ENCODE results near the gene EPX.
A peak's percentile ranks its signal among the peaks of the same experiment; 100 is the strongest.

EPX gene

GRCh38 chr17:58231641-58232040, 39.1 kb downstream of the EPX start:
- no peak for DNase-seq

GRCh38 chr17:58232707-58233156, 40.2 kb downstream of the EPX start:
- no peak for DNase-seq

DNA sequence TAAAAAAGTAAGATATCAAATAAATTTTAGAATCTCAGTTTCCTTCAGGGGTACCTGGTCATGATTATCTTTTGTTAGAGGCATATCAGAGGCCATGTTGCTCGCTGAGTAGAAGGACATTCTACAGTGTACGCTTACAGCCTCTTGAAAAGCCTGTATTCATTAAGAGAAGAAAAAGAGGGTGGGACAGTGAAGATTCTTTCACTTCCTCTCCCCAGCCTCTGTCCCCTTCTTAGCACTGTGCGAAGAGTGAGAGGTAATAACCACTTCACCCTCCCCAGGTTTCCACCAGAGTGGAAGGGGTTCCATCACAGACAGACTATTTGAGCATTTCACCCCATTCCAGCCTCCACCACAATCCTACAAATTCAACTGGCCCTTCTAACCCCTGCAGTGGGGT, 41.0 kb downstream of the EPX start:
- no peak for DNase-seq

DNA sequence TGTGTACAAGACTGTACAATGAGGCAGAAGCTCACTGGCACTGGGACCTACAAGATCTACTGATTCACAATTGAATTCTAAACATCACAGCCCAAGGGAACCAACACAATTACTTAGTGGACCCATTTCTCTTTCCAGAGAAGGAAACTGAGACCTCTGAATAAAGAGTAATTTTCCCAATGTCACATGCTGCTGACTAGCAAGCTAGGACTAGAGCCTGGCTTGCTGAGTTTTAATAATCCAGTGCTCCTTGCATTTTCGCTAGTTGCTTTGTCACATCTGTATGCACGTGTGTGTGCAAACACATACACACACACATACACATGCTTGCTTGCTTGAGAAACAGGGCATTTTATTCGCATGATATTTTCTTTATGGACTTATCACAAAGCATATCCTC, 42.0 kb downstream of the EPX start:
- no peak for DNase-seq

DNA sequence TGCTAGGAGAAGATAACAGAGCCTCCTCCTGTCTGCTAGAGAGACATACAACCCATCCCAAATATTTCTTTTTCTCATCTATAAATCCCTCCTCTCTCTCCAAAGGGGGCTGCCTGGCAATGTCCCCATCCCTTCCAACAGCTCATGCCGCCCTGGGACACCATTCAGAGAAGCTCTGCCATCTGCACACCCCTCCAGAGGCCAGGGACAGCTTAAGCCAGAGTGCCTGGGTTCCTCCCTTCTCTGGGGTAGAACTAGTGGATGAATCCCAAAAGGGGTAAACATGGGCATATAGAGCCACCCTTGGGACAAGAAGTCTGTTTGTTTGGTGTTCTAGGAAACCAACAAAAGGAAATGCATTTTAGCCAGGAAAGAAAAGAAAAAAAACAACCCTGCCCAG, 43.3 kb downstream of the EPX start:
- DNase-seq: no peak

- no peak for DNase-seq
Measured at GRCh38 chr17:58236394-58236793, 43.9 kb downstream of the EPX start.

GRCh38 chr17:58238147-58238634, 45.7 kb downstream of the EPX start, which contains the start of gene LPO:
Gene LPO (plus strand): TSS chr17:58238584. CDS start chr17:58242980, 4,396 bp downstream.
- DNase-seq: no peak

GRCh38 chr17:58239987-58240386, 47.5 kb downstream of the EPX start:
- DNase-seq: no peak

GRCh38 chr17:58242171-58242784, 49.8 kb downstream of the EPX start:
- no peak for DNase-seq

DNA sequence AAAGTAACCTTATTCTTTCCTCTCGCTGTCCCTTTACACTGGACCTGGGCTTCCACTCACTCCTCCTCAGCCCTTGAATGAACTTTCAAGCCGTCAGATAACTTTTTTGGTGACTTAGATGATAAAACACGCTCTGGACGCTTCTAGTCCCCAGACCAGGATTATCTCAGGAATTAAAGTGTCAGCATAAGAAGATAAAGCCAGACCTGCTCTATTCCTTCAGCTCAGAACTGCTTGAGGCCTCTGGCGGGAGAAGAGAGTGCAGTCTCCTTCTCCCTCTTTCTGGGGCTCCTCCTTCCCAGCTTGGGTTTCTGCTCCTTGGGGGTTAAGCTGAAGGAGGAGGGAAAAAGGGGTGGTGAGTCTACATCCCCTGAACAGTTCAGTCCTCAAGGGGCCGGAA, 52.4 kb downstream of the EPX start:
- DNase-seq: no peak

DNA sequence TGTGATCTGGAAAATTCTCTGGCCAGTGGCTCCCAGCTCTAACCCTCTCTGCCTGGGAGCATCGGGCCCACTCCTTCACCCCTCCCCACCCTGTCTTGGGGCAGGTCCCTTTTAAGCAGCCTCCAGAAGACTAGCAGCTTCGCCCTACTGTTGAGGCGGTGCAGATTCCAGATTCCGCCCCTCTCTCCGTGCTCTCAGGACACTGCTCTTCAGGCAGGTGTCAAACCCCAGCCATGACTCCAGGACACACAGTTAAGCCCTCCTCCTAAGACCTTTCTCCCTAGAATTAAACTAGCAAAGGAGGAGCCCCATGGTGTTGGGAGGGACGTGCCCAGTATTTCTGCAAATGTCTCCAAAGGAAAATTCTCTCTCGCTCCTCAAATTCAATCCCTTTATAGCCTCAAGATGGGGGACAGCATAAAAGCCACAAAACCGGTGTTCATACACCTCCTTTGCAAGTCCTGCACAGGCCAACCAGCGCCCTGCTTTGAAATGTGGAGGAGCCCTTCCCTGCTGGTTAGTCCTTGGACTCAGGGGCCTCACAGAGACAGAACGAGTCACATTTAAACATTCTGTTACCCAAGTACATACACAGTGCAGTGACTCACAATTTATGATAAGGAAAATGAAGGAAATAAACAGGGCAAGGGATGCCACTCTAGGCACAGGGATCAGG, 53.0 kb downstream of the EPX start:
- DNase-seq: no peak

GRCh38 chr17:58246104-58246740, 53.7 kb downstream of the EPX start:
- DNase-seq: no peak

DNA sequence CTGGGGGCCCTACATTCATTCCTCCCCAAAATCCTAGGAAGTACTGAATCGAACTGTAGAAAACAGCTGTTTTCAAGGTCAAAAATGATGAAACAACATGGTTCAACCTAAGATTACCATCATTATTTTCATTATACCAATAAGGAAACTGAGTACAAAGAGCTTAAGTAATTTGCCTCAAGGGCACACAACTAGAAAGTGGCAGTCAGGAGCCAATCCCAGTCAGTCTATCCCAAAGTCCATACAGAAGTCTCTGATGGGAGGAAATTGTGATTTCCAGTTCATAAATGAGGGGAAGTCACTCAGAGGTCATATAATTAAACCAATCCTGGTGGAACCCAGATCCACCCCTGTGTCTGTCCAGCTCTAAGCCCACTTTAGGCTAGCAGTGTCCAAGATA, 54.3 kb downstream of the EPX start:
- no peak for DNase-seq

DNA sequence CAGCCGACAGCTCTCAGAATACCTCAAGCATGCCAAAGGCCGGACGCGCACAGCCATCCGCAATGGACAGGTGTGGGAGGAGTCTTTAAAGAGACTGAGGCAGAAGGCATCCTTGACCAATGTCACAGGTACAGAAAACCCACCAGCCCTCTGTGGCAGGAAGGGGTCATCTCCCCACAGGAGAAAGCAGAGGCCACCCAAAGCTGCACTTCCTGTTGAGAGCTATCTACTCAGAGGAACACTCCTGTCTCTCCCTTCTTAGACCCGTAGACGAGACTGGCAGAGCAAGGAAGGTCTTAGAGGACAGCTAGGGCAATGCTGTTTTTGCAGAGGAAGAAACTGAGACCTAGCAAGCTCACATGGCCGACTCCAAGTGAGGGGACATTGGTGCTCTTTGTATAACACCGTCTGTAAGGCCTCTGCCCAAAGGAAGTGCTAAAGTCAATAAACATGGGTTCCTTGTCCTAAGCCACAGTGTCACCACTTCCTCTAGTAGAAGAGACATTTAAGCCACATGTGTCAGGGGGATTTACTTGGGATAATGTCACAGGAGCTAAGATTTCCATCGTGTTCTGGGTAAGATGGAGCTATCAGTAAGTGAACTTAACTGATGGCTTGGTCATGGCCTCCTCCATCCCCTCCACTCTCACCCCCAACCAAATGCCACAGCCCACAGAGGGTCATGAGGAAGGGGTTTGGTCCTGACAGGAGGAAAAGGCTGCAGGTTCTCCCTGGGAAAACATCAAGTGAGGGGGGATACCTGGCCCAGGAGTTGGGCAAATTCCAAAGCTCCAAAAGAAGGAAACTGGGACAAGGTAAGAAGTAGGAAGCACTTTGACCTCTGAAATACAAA, 55.2 kb downstream of the EPX start:
- no peak for DNase-seq

GRCh38 chr17:58248955-58249269, 56.4 kb downstream of the EPX start:
- DNase-seq: no peak

DNA sequence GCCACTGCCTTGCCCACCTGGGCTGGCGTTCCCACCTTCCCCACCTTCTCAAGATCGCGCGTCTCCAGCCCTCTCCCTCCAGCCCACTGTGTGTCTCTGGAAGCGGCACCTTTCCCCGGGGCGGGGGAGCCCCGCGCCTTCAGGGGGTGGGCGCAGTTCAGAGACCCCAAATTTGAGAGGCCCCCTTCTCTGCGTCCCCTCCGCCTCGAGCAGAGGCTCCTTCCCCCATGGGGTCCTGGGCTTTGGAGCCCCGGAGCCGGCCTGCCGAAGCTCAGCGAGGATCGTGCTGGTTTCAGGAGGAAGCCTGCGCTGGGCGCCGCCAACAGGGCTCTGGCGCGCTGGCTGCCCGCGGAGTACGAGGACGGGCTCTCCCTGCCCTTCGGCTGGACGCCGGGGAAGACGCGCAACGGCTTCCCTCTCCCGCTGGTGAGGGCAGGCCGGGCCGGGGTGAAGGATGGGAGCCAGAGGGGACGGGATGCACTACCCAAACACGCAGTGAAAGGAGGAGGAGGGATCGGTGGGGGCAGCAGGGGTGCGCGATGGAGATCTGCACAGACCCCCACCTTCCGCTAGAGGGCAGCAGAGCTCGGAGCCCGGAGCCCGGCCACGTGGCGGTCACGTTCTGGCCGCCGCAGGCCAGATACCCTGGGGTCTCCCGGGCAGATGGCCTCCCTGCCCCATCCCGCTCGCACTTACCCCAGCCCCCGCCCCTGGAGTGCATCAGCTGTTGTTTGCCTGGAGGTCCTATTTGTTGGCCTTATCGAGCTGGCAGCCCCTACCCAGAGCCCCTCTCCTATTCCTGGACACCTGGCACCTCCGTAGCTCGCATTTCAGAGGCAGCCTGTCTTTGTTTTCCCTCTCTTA, 57.0 kb downstream of the EPX start:
- peak; percentile 67 for DNase-seq

- DNase-seq: no peak
Measured at GRCh38 chr17:58250344-58251011, 58.0 kb downstream of the EPX start.

DNA sequence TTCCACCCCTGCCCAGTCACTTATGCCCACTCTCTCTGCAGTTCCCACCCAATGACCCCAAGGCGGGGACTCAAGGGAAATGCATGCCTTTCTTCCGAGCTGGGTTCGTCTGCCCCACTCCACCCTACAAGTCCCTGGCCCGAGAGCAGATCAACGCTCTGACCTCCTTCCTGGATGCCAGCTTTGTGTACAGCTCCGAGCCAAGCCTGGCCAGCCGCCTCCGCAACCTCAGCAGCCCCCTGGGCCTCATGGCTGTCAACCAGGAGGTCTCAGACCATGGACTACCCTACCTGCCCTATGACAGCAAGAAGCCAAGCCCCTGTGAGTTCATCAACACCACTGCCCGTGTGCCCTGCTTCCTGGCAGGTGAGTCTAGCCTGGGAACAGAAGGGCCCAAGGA, 59.6 kb downstream of the EPX start:
- no peak for DNase-seq

DNA sequence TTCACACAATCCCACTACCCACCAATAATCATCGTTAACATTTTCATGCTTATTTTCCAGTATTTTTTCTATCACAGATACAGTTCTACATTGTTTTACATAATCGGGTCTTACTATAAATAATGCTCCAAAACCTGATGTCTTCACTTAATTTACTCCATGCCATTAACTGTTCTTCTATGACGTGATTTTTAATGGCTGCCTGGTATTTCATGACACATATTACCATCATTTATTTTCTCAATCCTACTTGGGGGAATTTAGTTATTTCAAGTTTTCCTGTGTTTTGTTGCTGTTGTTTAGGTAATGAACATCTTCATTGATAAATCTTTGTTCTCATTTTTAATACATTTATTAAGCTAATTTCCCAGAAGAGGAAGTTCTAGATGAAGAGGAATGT, 60.6 kb downstream of the EPX start:
- no peak for DNase-seq
